ENCODE measurements around the gene TNFRSF6B.
"Not testable (repeated sequence)": the region's sequence is repeated elsewhere in the genome, so short reads cannot be mapped to it uniquely, and the experiment has no call there.

GRCh38 chr20:63722967-63723622 lies 26.6 kb downstream of the TNFRSF6B start:
- not testable (repeated sequence) for TF ChIP-seq CTCF (conservative IDR thresholded peaks at IDR 0.05); EZH2 (IDR thresholded peaks at IDR 0.05; ENCODE audit: low read depth)

Measured in PC-9 (cell line).